SK-N-SH treated with all-trans-retinoic acid at 6 μM for 48 hours (cell line): ENCODE results near the gene NAPA.

ENCODE experiments used
- ATAC-seq: fragments of 200-7000 bp; cut with Tn5 transposase; 3 replicates; pipeline ENCODE4 v1.9.1; 2020; ENCODE audit warnings: mild to moderate bottlenecking, moderate library complexity
- ARNTL ChIP-seq: fragments of 450-650 bp; formaldehyde crosslinking; IDR thresholded peaks from 2 replicates; pipeline ENCODE4 v1.5.0; 2020; ENCODE audit warnings: low read depth, mild to moderate bottlenecking, moderate library complexity, borderline replicate concordance
- BACH2 ChIP-seq: fragments of 250-450 bp; sonication (Bioruptor Pico); IDR thresholded peaks from 2 replicates; pipeline ENCODE4 v1.9.0; 2021; ENCODE audit warnings: mild to moderate bottlenecking, borderline replicate concordance
- CREB5 ChIP-seq: fragments of 250-450 bp; sonication (Bioruptor Pico); IDR thresholded peaks from 2 replicates; pipeline ENCODE4 v1.5.1; 2020; ENCODE audit warnings: low read depth, mild to moderate bottlenecking, moderate library complexity
- CSDC2 ChIP-seq: fragments of 250-450 bp; sonication (Bioruptor Pico); IDR thresholded peaks from 2 replicates; pipeline ENCODE4 v1.5.0; 2020; ENCODE audit warnings: mild to moderate bottlenecking, moderate library complexity
- ESRRG ChIP-seq: fragments of 250-450 bp; sonication (Bioruptor Pico); IDR thresholded peaks from 2 replicates; pipeline ENCODE4 v1.6.1; 2021; ENCODE audit warnings: mild to moderate bottlenecking
- GLIS3 ChIP-seq: fragments of 250-450 bp; sonication (Bioruptor Pico); IDR thresholded peaks from 2 replicates; pipeline ENCODE4 v1.5.0; 2020; ENCODE audit warnings: mild to moderate bottlenecking, moderate library complexity
- ISL1 ChIP-seq: fragments of 250-450 bp; sonication (Bioruptor Pico); IDR thresholded peaks from 2 replicates; pipeline ENCODE4 v2.1.2; 2022; ENCODE audit warnings: mild to moderate bottlenecking, moderate library complexity
- OSR1 ChIP-seq: fragments of 250-450 bp; sonication (Bioruptor Pico); IDR thresholded peaks from 2 replicates; pipeline ENCODE4 v1.8.0; 2022; ENCODE audit warnings: moderate library complexity, mild to moderate bottlenecking, inconsistent platforms
- PATZ1 ChIP-seq: fragments of 250-450 bp; sonication (Bioruptor Pico); IDR thresholded peaks from 2 replicates; pipeline ENCODE4 v1.8.0; 2020; ENCODE audit warnings: mild to moderate bottlenecking, moderate library complexity, borderline replicate concordance
- PPARA ChIP-seq: fragments of 250-450 bp; sonication (Bioruptor Pico); IDR thresholded peaks from 2 replicates; pipeline ENCODE4 v1.5.0; 2020; ENCODE audit warnings: mild to moderate bottlenecking, borderline replicate concordance
- RARB ChIP-seq: fragments of 250-450 bp; sonication (Bioruptor Pico); IDR thresholded peaks from 2 replicates; pipeline ENCODE4 v1.8.0; 2021; ENCODE audit warnings: mild to moderate bottlenecking, moderate library complexity
- SNAI2 ChIP-seq: fragments of 250-450 bp; sonication (Bioruptor Pico); IDR thresholded peaks from 2 replicates; pipeline ENCODE4 v1.5.0; 2020; ENCODE audit warnings: mild to moderate bottlenecking, moderate library complexity
- TCF4 ChIP-seq: fragments of 250-450 bp; sonication (Bioruptor Pico); IDR thresholded peaks from 2 replicates; pipeline ENCODE4 v1.8.0; 2021; ENCODE audit warnings: mild to moderate bottlenecking, moderate library complexity, borderline replicate concordance
- TOX ChIP-seq: fragments of 250-450 bp; sonication (Bioruptor Pico); IDR thresholded peaks from 2 replicates; pipeline ENCODE4 v1.8.0; 2021; ENCODE audit warnings: mild to moderate bottlenecking, moderate library complexity, borderline replicate concordance
- TSHZ2 ChIP-seq: fragments of 250-450 bp; sonication (Bioruptor Pico); IDR thresholded peaks from 2 replicates; pipeline ENCODE4 v1.5.0; 2020; ENCODE audit warnings: mild to moderate bottlenecking, moderate library complexity
- ZC3H10 ChIP-seq: fragments of 250-450 bp; sonication (Bioruptor Pico); IDR thresholded peaks from 2 replicates; pipeline ENCODE4 v1.5.1; 2021; ENCODE audit warnings: mild to moderate bottlenecking, moderate library complexity
- ZFP3 ChIP-seq: fragments of 250-450 bp; sonication (Bioruptor Pico); IDR thresholded peaks from 2 replicates; pipeline ENCODE4 v1.5.0; 2020; ENCODE audit warnings: mild to moderate bottlenecking, moderate library complexity
- ZFP30 ChIP-seq: fragments of 450-650 bp; formaldehyde crosslinking; IDR thresholded peaks from 2 replicates; pipeline ENCODE4 v1.5.0; 2022; ENCODE audit warnings: mild to moderate bottlenecking, moderate library complexity
- ZNF565 ChIP-seq: fragments of 450-650 bp; formaldehyde crosslinking; conservative IDR thresholded peaks from 2 replicates; pipeline ENCODE4 v1.5.0; 2020; ENCODE audit warnings: low read depth, mild to moderate bottlenecking, moderate library complexity
- ZNF8 ChIP-seq: fragments of 450-650 bp; formaldehyde crosslinking; IDR thresholded peaks from 2 replicates; pipeline ENCODE4 v1.5.0; 2020; ENCODE audit warnings: mild to moderate bottlenecking, moderate library complexity

The NAPA gene

DNA sequence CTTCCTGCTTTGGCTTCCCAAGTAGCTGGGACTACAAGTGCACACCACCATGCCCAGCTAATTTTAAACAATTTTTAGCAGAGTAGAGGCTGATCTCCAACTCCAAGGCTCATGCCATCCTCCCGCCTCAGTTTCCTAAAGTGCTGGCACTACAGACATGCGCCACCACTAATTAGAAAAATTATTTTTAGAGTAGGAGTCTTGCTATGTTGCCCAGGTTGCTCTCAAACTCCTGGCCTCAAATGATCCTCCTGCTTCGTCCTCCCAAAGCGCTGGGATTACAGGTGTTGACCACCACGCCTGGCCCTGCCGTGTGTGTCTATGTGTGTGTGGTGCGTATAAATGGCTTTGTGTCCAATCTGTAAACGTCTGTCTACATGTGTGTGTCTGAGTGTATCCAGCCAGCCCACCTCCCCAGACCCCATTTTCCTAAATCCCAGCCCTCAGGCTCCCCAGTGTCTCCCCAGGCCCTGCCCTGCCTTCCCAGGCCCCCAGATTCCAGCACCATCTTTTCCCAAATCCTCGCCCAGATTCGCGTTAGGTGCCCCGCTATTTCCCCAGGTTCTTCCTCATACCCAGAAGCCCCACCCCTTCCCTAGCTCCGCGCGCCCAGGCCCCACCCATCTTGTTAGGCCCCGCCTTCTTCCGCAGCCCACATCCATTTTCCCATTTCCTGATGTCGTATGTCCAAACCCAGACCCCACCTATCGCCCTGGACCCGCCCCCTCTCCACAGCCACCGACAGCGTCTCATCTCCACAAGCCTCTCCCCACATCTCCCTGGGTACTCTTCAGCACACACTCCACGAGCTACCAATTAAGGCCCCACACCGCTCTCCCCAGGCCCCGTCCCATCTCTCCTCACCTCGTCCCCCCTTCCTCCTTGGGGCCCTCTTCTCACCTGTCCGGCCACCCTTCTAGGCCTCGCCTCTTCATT, 68.1 kb downstream of the NAPA start:
- peak; percentile 78 for ATAC-seq

DNA sequence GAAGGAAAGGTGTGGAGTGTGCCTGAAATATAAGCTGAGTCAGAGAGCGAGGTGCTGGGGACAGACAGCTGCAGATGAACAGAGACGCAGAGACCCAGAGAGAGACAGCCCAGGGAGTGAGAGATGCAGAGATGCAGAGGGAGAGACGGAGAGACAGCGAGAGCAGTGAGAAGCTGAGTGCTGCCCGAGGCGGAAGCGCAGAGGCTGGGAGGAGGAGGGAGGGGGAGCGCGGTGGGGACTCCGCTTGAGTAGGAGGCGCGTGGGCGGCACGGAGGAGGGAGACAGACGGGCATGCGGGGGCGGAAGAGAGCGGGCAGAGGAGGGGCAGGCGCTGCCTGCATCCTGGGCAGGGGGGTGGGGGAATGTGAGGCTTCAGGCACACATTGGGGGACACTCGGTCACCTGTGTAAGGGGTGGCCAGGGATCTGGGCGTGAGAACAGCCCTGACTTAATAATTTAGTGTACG, 68.9 kb downstream of the NAPA start:
- peak; percentile 71 for ATAC-seq

More for the DNA sequence above, 68.1 kb downstream of the NAPA start:
- TF ChIP-seq PPARA (CRISPR knock-in tag) (no peak), ZFP3 (CRISPR knock-in tag) (no peak), OSR1 (CRISPR knock-in tag) (no peak), TCF4 (CRISPR knock-in tag) (no peak), ZC3H10 (CRISPR knock-in tag) (no peak), ARNTL (no peak), ZNF8 (CRISPR knock-in tag) (no peak), BACH2 (CRISPR knock-in tag) (no peak), TOX (CRISPR knock-in tag) (no peak), ZFP30 (CRISPR knock-in tag) (no peak)

GRCh38 chr19:47445527-47445926, 69.3 kb downstream of the NAPA start:
- ATAC-seq: no peak

More for the DNA sequence above, 68.9 kb downstream of the NAPA start:
- TF ChIP-seq SNAI2 (CRISPR knock-in tag) (no peak), TCF4 (CRISPR knock-in tag) (no peak), RARB (CRISPR knock-in tag) (no peak), ISL1 (CRISPR knock-in tag) (no peak), ZFP30 (CRISPR knock-in tag) (no peak), ZNF8 (CRISPR knock-in tag) (no peak), PATZ1 (CRISPR knock-in tag) (no peak), CSDC2 (CRISPR knock-in tag) (no peak)
- TF ChIP-seq, all 23 proteins: peak for 0

More at GRCh38 chr19:47445527-47445926, 69.3 kb downstream of the NAPA start:
- no peak for TF ChIP-seq TCF4 (CRISPR knock-in tag)
- no peak for TF ChIP-seq ZNF565
- no peak for TF ChIP-seq ZNF8 (CRISPR knock-in tag)
- no peak for TF ChIP-seq ESRRG (CRISPR knock-in tag)
- no peak for TF ChIP-seq SNAI2 (CRISPR knock-in tag)
- TF ChIP-seq PATZ1 (CRISPR knock-in tag): no peak
- TF ChIP-seq ZC3H10 (CRISPR knock-in tag): no peak
- TF ChIP-seq GLIS3 (CRISPR knock-in tag): no peak
- no peak for TF ChIP-seq CREB5 (CRISPR knock-in tag)
- TF ChIP-seq TSHZ2 (CRISPR knock-in tag): no peak
